HG03108 (cell line): ENCODE results near the gene CD302.
"Not testable (repeated sequence)": the region's sequence is repeated elsewhere in the genome, so short reads cannot be mapped to it uniquely, and the experiment has no call there.

Experiments used
- ATAC-seq: cut with Tn5 transposase; IDR thresholded peaks from one replicate; pipeline ENCODE4 v1.9.1; 2021; ENCODE audit warnings: moderate library complexity; ENCODE audit not compliant: unreplicated experiment

The CD302 gene

GRCh38 chr2:159795841-159796690 lies 1.9 kb downstream of the CD302 start:
- ATAC-seq: no peak

- no peak for ATAC-seq
These were observed 4.7 kb downstream of the CD302 start for GRCh38 chr2:159793326-159793725.

GRCh38 chr2:159792599-159792998 lies 5.4 kb downstream of the CD302 start:
- no peak for ATAC-seq

- no peak for ATAC-seq
These were observed 6.0 kb downstream of the CD302 start for GRCh38 chr2:159792036-159792435.

GRCh38 chr2:159790323-159790722 lies 7.7 kb downstream of the CD302 start:
- ATAC-seq: no peak

GRCh38 chr2:159788253-159788652 lies 9.8 kb downstream of the CD302 start:
- no peak for ATAC-seq

- ATAC-seq: not testable (repeated sequence)
These were observed 10.4 kb downstream of the CD302 start for GRCh38 chr2:159787647-159788046.

GRCh38 chr2:159786938-159787337 lies 11.1 kb downstream of the CD302 start:
- no peak for ATAC-seq

- no peak for ATAC-seq
These were observed 12.8 kb downstream of the CD302 start for GRCh38 chr2:159785195-159785594.

- ATAC-seq: not testable (repeated sequence)
These were observed 13.3 kb downstream of the CD302 start for GRCh38 chr2:159784744-159785143.

- no peak for ATAC-seq
These were observed 14.5 kb downstream of the CD302 start for GRCh38 chr2:159783556-159783955.

GRCh38 chr2:159776321-159776720 lies 21.7 kb downstream of the CD302 start:
- ATAC-seq: no peak

GRCh38 chr2:159775021-159775420 lies 23.0 kb downstream of the CD302 start:
- no peak for ATAC-seq

GRCh38 chr2:159774370-159774990 lies 23.5 kb downstream of the CD302 start:
- no peak for ATAC-seq

GRCh38 chr2:159773886-159774285 lies 24.1 kb downstream of the CD302 start:
- ATAC-seq: no peak

- ATAC-seq: no peak
These were observed 24.6 kb downstream of the CD302 start for GRCh38 chr2:159773426-159773825.

GRCh38 chr2:159769147-159769546 lies 28.9 kb downstream of the CD302 start:
- no peak for ATAC-seq

GRCh38 chr2:159762075-159762474 lies 35.9 kb downstream of the CD302 start:
- no peak for ATAC-seq

- no peak for ATAC-seq
These were observed 37.7 kb downstream of the CD302 start for GRCh38 chr2:159760326-159760725.

- no peak for ATAC-seq
These were observed 38.4 kb downstream of the CD302 start for GRCh38 chr2:159759577-159759976.

- no peak for ATAC-seq
These were observed 39.3 kb downstream of the CD302 start for GRCh38 chr2:159758686-159759085.

GRCh38 chr2:159758239-159758638 lies 39.8 kb downstream of the CD302 start:
- no peak for ATAC-seq
